Measurements from ENCODE around the gene CDKAL1.
"Not testable (repeated sequence)": the region's sequence is repeated elsewhere in the genome, so short reads cannot be mapped to it uniquely, and the experiment has no call there.

The CDKAL1 gene

DNA sequence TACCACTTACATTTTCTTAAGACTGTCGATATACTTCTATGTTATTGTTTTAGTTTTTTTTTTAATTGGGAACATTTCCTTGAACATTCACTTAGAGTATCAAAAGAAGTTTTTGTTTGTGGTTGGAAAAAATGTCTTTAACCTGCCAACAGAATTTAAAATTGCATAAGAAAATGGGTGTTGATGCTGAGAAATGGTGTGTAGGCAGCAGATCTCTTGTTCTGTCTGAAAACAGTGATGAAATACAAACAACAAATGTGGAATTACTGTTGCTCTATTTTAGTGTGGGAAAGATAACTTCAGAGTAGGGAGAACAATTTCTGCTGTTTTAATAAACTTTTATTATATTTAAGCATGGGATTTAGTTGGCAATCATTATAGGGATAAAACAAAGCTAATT lies 293.5 kb downstream of the CDKAL1 start:
- Mint-ChIP-seq H3K27ac (no peak overlapping the region), H3K9me3 (no peaks in the 10 kb centered on the region), H3K27me3 (no peaks in the 10 kb centered on the region), H3K36me3 (ENCODE audit: low read depth) (no peaks in the 10 kb centered on the region), H3K4me3 (no peak overlapping the region), H3K4me1 (ENCODE audit: low read depth) (no peaks in the 10 kb centered on the region)
- intact Hi-C loops (cut with micrococcal nuclease), result no loop called here

- H3K27me3 Mint-ChIP-seq, result no peaks in the 10 kb centered on the region
- intact Hi-C loops (cut with micrococcal nuclease), result no loop called here
- no peak overlapping the region for H3K27ac Mint-ChIP-seq
- H3K4me1 Mint-ChIP-seq (ENCODE audit: low read depth), result no peaks in the 10 kb centered on the region
- no peak overlapping the region for H3K4me3 Mint-ChIP-seq
- H3K9me3 Mint-ChIP-seq, result no peaks in the 10 kb centered on the region
- no peaks in the 10 kb centered on the region for H3K36me3 Mint-ChIP-seq (ENCODE audit: low read depth)
Measured at GRCh38 chr6:20830576-20830975, 296.3 kb downstream of the CDKAL1 start.

DNA sequence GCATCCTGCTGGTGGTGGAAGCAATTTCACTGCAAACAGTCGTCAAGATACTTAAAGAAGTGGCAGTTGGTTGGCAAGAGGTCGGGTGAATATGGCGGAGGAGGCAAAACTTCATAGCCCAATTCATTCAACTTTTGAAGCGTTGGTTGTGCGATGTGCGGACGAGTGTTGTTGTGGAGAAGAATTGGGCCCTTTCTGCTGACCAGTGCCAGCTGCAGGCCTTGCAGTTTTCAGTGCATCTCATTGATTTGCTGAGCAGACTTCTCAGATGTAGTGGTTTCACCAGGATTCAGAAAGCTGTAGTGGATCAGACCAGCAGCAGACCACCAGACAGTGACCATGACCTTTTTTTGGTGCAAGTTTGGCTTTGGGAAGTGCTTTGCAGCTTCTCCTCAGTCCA lies 297.0 kb downstream of the CDKAL1 start:
- H3K27me3 Mint-ChIP-seq; H3K27ac Mint-ChIP-seq; H3K9me3 Mint-ChIP-seq; intact Hi-C loops (cut with micrococcal nuclease); H3K4me1 Mint-ChIP-seq (ENCODE audit: low read depth); H3K36me3 Mint-ChIP-seq (ENCODE audit: low read depth); H3K4me3 Mint-ChIP-seq: not testable (repeated sequence)

- intact Hi-C loops (cut with micrococcal nuclease), result no loop called here
- Mint-ChIP-seq H3K27me3 (no peaks in the 10 kb centered on the region), H3K9me3 (no peaks in the 10 kb centered on the region), H3K36me3 (ENCODE audit: low read depth) (no peaks in the 10 kb centered on the region), H3K4me1 (ENCODE audit: low read depth) (no peaks in the 10 kb centered on the region), H3K27ac (no peak overlapping the region), H3K4me3 (no peak overlapping the region)
Measured at GRCh38 chr6:20833881-20834515, 299.7 kb downstream of the CDKAL1 start.

DNA sequence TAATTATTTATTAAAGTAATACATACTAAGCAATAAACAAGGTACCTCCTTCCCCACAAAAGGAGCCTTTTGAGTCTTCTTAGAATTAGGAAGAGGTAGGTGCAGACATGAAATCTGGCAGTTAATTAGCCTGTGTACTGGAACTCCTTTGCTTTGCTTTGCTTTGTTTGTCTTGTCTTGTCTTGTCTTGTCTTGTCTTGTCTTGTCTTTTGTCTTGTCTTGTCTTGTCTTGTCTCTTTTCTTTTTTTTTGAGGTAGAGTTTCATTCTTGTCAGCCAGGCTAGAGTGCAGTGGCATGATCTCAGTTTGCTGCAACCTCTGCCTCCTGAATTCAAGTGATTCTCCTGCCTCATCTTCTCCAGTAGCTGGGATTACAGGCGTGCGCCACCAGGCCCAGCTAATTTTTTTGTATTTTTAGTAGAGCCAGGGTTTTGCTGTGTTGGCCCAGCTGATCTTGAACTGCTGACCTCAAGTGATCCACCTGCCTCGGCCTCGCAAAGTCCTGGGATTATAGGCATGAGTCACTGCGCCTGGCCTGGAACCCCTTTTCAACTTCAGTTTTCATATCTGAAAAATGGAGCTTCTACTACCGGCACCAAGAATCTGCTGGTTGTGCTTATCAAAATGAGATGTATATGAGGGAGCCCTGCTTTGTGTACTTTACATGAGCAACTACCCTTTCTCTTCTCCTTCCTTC lies 301.2 kb downstream of the CDKAL1 start:
- Mint-ChIP-seq H3K9me3 (no peaks in the 10 kb centered on the region), H3K4me1 (ENCODE audit: low read depth) (no peaks in the 10 kb centered on the region), H3K27me3 (no peaks in the 10 kb centered on the region), H3K36me3 (ENCODE audit: low read depth) (no peaks in the 10 kb centered on the region), H3K27ac (no peak overlapping the region), H3K4me3 (no peak overlapping the region)
- intact Hi-C loops (cut with micrococcal nuclease), result no loop called here

- Mint-ChIP-seq H3K36me3 (ENCODE audit: low read depth) (no peaks in the 10 kb centered on the region), H3K27me3 (no peaks in the 10 kb centered on the region), H3K4me3 (no peak overlapping the region), H3K27ac (no peak overlapping the region), H3K9me3 (no peaks in the 10 kb centered on the region), H3K4me1 (ENCODE audit: low read depth) (no peaks in the 10 kb centered on the region)
- intact Hi-C loops (cut with micrococcal nuclease), result no loop called here
Measured at GRCh38 chr6:20837189-20837588, 302.9 kb downstream of the CDKAL1 start.

- no peaks in the 10 kb centered on the region for H3K9me3 Mint-ChIP-seq
- H3K4me3 Mint-ChIP-seq, result no peak overlapping the region
- H3K27me3 Mint-ChIP-seq, result no peaks in the 10 kb centered on the region
- H3K36me3 Mint-ChIP-seq (ENCODE audit: low read depth), result no peaks in the 10 kb centered on the region
- H3K27ac Mint-ChIP-seq, result no peak overlapping the region
- intact Hi-C loops (cut with micrococcal nuclease), result no loop called here
- no peaks in the 10 kb centered on the region for H3K4me1 Mint-ChIP-seq (ENCODE audit: low read depth)
Measured at GRCh38 chr6:20838113-20838512, 303.9 kb downstream of the CDKAL1 start.

GRCh38 chr6:20839630-20840029 lies 305.4 kb downstream of the CDKAL1 start:
- no peaks in the 10 kb centered on the region for H3K9me3 Mint-ChIP-seq
- no peaks in the 10 kb centered on the region for H3K4me1 Mint-ChIP-seq (ENCODE audit: low read depth)

GRCh38 chr6:20840675-20841074 lies 306.4 kb downstream of the CDKAL1 start:
- H3K9me3 Mint-ChIP-seq, result no peaks in the 10 kb centered on the region

More at GRCh38 chr6:20839630-20840029, 305.4 kb downstream of the CDKAL1 start:
- H3K27me3 Mint-ChIP-seq, result no peaks in the 10 kb centered on the region
- no peak overlapping the region for H3K4me3 Mint-ChIP-seq
- no peak overlapping the region for H3K27ac Mint-ChIP-seq
- H3K36me3 Mint-ChIP-seq (ENCODE audit: low read depth), result no peaks in the 10 kb centered on the region
- intact Hi-C loops (cut with micrococcal nuclease), result no loop called here

GRCh38 chr6:20841806-20842205 lies 307.5 kb downstream of the CDKAL1 start:
- peaks cover 1% of the 10 kb centered on the region for H3K4me1 Mint-ChIP-seq (ENCODE audit: low read depth)
- H3K27me3 Mint-ChIP-seq, result no peaks in the 10 kb centered on the region
- intact Hi-C loops (cut with micrococcal nuclease), result no loop called here
- H3K9me3 Mint-ChIP-seq, result no peaks in the 10 kb centered on the region
- no peaks in the 10 kb centered on the region for H3K36me3 Mint-ChIP-seq (ENCODE audit: low read depth)
- H3K4me3 Mint-ChIP-seq, result no peak overlapping the region
- no peak overlapping the region for H3K27ac Mint-ChIP-seq

More at GRCh38 chr6:20840675-20841074, 306.4 kb downstream of the CDKAL1 start:
- Mint-ChIP-seq H3K4me1 (ENCODE audit: low read depth) (no peaks in the 10 kb centered on the region), H3K27ac (no peak overlapping the region), H3K36me3 (ENCODE audit: low read depth) (no peaks in the 10 kb centered on the region), H3K27me3 (no peaks in the 10 kb centered on the region), H3K4me3 (no peak overlapping the region)
- intact Hi-C loops (cut with micrococcal nuclease), result no loop called here

GRCh38 chr6:20845592-20845991 lies 311.3 kb downstream of the CDKAL1 start:
- no peaks in the 10 kb centered on the region for H3K36me3 Mint-ChIP-seq (ENCODE audit: low read depth)
- no peaks in the 10 kb centered on the region for H3K9me3 Mint-ChIP-seq
- H3K4me3 Mint-ChIP-seq, result no peak overlapping the region
- H3K4me1 Mint-ChIP-seq (ENCODE audit: low read depth), result peaks cover 4% of the 10 kb centered on the region
- no peak overlapping the region for H3K27ac Mint-ChIP-seq
- no peaks in the 10 kb centered on the region for H3K27me3 Mint-ChIP-seq
- intact Hi-C loops (cut with micrococcal nuclease), result no loop called here

DNA sequence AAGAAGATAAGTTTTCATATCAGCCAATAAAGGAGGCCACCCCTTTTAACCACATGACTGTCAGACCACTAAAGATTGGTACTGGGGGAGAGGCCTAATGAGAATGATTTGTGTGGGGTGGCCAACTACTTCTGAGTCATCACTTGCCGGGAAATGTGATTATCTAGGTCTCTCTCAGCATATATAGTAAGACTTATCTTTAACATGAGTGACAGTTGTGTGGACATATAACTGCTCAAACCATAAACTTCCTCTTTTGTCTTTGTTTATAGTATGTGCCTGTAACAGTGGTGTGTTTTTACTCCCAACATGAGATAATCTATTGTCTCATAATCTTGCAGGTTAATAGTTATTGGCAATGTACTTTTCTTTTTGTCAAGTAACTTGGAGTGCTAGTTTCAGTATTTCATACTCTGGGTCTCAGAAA lies 312.4 kb downstream of the CDKAL1 start:
- Mint-ChIP-seq H3K27ac (no peak overlapping the region), H3K4me1 (ENCODE audit: low read depth) (peaks cover 4% of the 10 kb centered on the region), H3K27me3 (no peaks in the 10 kb centered on the region), H3K36me3 (ENCODE audit: low read depth) (no peaks in the 10 kb centered on the region), H3K9me3 (no peaks in the 10 kb centered on the region), H3K4me3 (no peak overlapping the region)
- intact Hi-C loops (cut with micrococcal nuclease), result no loop called here

DNA sequence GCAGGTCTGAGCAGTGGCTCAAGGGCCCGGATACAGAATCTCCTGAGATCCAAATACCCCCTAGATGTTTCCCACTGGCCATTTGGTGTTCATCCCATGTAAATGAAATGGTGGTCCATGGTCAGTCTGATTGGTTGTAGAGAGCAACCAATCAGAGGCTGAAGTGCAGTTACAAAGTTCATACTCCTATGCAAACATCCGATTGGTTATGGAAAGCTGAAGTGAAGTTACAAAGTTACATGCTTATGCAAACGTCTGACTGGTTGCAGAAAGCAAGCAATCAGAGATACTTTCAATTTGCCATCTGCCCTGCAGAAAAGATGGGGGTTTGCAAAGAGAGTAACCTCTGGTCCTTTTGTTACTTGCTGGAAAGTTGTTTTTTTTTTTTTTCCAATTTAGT lies 313.6 kb downstream of the CDKAL1 start:
- intact Hi-C loops (cut with micrococcal nuclease), result no loop called here
- H3K36me3 Mint-ChIP-seq (ENCODE audit: low read depth), result no peaks in the 10 kb centered on the region
- no peaks in the 10 kb centered on the region for H3K9me3 Mint-ChIP-seq
- H3K27me3 Mint-ChIP-seq, result no peaks in the 10 kb centered on the region
- H3K27ac Mint-ChIP-seq, result no peak overlapping the region
- no peak overlapping the region for H3K4me3 Mint-ChIP-seq
- peaks cover 4% of the 10 kb centered on the region for H3K4me1 Mint-ChIP-seq (ENCODE audit: low read depth)

GRCh38 chr6:20850686-20851416 lies 316.6 kb downstream of the CDKAL1 start:
- Mint-ChIP-seq H3K27me3 (no peaks in the 10 kb centered on the region), H3K9me3 (no peaks in the 10 kb centered on the region), H3K4me3 (no peak overlapping the region), H3K27ac (no peak overlapping the region), H3K4me1 (ENCODE audit: low read depth) (peaks cover 4% of the 10 kb centered on the region), H3K36me3 (ENCODE audit: low read depth) (no peaks in the 10 kb centered on the region)
- intact Hi-C loops (cut with micrococcal nuclease), result no loop called here

Measured in dendritic cell treated with granulocyte-macrophage colony-stimulating factor and Interleukin-4, amounts not matched to agents 40 ng/mL and 50 ng/mL, for 4 days (primary cell).